T-helper 1 cell (primary cell): Measurements from ENCODE around the gene TLR7.

Source experiments
- DNase-seq, 5 donors: peaks; one replicate each; pipeline ENCODE4 v3.0.0-alpha.2; 2012 to 2020

Gene TLR7

DNA sequence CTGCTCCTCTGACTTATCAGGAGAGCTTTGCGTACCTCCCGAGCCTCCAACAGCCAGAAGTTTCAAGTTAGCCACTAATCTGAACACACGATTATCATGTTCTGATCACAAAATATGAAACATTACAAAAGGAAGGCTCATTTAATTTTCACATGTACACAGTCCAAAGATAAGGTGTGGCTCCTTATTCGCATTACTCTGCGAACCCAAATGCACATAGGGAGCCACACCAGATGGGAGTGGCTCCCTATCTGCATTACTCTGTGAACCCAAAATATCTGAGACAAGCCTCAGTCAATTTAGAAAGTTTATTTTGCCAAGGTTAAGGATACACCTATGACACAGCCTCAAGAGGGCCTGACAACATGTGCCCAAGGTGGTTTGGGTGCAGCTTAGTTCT lies 68.0 kb downstream of the TLR7 start:
- no peak for DNase-seq

DNA sequence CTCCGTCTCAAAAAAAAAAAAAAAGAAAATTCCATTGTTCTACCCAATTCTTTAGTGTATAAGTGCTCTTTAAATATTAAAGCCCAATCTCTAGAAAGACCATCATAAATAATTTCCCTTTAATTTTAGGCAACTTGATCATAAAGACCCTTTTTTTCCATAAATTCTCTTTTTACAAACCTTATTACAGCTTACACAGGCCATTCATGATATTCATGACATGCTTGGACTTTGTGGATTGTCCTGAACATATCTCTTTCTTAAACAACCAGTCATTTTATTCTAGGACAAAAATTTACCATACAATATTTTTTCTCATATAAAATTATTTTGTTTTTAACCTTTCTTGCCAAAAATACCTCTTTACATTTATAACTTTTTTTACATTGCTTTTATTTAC lies 70.1 kb downstream of the TLR7 start:
- no peak for DNase-seq
